ENCODE data around the gene PXMP4. TPM values are rescaled to one million over a fixed set of nuclear protein-coding genes. Genes with fewer than 3 reads are reported as not detected.

The PXMP4 gene
- total and polyA plus RNA-seq, 8 donors, result 11.6 to 47.5 (median 15.1) TPM

DNA sequence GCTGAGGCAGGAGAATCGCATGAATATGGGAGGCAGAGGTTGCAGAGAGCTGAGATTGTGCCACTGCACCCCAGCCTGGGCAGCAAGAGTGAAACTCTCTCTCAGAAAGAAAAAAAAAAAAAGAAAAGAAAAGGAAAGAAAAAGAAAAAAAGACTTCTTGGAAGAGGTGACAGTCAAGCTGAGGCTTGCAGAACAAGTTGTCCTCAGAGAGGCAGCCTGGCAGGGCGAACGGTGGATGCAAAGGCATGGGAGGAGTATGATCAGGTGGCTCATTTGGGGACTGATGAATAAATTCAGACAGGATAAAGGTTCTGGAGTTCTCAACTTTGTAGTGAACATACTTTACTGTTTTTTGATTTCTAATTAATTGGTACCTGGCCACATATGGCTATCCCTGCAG is 24.1 kb upstream of the PXMP4 start:
- Histone ChIP-seq H3K27ac (no peak overlapping the region), H3K9me3 (no peaks in the 10 kb centered on the region), H3K4me3 (no peak overlapping the region), H3K27me3 (no peaks in the 10 kb centered on the region), H3K36me3 (peaks cover 0 to 35% of the 10 kb centered on the region in 2 donors), H3K4me1 (no peaks in the 10 kb centered on the region)
- TF ChIP-seq CTCF (IDR thresholded peaks at IDR 0.05), result no peak
- DNase-seq (no peak), ATAC-seq (no peak)
- intact Hi-C loops (cut with DNase I), result no loop called here

DNA sequence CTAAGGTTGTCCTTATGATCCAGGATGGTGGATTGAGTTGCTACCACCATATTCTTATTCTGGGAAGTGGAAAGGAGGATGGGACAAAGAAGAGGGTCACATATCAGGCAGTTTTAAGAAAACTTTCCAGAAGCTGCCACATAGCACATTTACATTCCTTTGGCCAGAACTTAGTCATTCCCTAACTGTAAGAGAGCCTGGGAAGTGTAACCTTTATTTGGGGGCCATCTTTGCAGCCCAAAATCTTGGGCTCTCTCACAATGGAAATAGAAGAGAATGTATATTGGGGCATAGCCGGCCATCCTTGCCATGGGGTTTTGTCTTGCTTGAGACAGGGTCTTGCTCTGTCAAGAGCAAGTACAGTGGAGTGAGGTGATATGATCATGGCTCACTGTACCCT is 20.1 kb upstream of the PXMP4 start:
- DNase-seq (no peak), ATAC-seq (no peak)
- H3K27ac ChIP-seq, result no peak overlapping the region
- H3K4me3 ChIP-seq, result no peak overlapping the region
- H3K4me1 ChIP-seq, result no peaks in the 10 kb centered on the region
- intact Hi-C loops (cut with DNase I), result no loop called here
- no peaks in the 10 kb centered on the region for H3K27me3 ChIP-seq
- TF ChIP-seq CTCF (IDR thresholded peaks at IDR 0.05), result no peak
- H3K9me3 ChIP-seq, result peaks cover 0 to 21% of the 10 kb centered on the region in 2 donors
- peaks cover 0 to 9% of the 10 kb centered on the region in 2 donors for H3K36me3 ChIP-seq

DNA sequence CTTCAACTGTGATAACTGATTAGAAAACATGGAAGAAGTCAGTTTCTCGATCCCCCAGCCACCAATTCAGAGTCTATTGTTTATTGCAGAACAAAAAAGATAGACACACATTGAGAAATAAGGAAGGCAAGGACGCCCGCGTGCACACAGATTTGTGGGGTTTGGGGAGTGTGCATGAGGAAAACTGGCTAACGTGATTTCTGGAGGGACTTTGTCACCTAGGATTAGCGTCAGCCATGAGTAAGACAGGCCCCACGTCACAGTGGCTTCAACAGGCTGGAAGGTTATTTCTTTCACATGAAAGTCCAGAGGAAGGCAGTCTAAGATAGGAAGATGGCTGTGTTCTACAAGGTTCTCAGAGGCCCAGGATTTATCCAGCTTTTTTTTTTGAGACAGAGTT is 19.4 kb upstream of the PXMP4 start:
- no peak overlapping the region for H3K27ac ChIP-seq
- no peak overlapping the region for H3K4me3 ChIP-seq
- H3K36me3 ChIP-seq, result peaks cover 0 to 6% of the 10 kb centered on the region in 2 donors
- DNase-seq (no peak), ATAC-seq (no peak)
- H3K27me3 ChIP-seq, result no peaks in the 10 kb centered on the region
- TF ChIP-seq CTCF (IDR thresholded peaks at IDR 0.05), result no peak
- H3K4me1 ChIP-seq, result peaks cover 0 to under 1% of the 10 kb centered on the region in 2 donors
- intact Hi-C loops (cut with DNase I), result no loop called here
- H3K9me3 ChIP-seq, result peaks cover 0 to 21% of the 10 kb centered on the region in 2 donors

DNA sequence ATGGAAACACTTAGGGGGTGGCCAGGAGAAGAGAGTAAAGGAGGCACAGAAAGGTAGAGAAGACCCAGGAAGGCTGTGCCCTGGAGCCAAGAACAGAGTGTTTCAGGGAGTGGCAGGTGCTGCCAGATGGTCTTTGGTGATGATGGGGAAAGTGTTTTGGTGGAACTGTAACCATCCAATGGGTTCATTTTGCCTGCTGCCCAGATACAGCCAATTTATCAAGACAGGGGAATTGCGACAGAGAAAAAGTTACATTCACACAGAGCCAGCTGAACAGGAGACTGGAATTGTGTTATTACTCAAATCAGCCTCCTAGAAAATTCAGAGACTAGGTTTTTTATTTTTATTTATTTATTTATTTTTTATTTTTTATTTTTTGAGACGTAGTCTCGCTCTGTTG is 16.9 kb upstream of the PXMP4 start:
- Histone ChIP-seq H3K4me3 (no peak overlapping the region), H3K9me3 (peaks cover 0 to 21% of the 10 kb centered on the region in 2 donors), H3K36me3 (peaks cover 0 to 6% of the 10 kb centered on the region in 2 donors), H3K4me1 (peaks cover 16 to 21% of the 10 kb centered on the region in 2 donors), H3K27ac (no peak overlapping the region), H3K27me3 (no peaks in the 10 kb centered on the region)
- intact Hi-C loops (cut with DNase I), result no loop called here
- no peak for TF ChIP-seq CTCF (IDR thresholded peaks at IDR 0.05)
- DNase-seq, result no peak
- ATAC-seq, result no peak

GRCh38 chr20:33733654-33734576 is 13.8 kb upstream of the PXMP4 start:
- Histone ChIP-seq H3K9me3 (peaks cover 0 to 21% of the 10 kb centered on the region in 2 donors), H3K4me1 (peaks cover 22 to 28% of the 10 kb centered on the region in 2 donors), H3K36me3 (peaks cover 0 to 2% of the 10 kb centered on the region in 2 donors), H3K27ac (peak overlapping the region; percentile 93 to 94), H3K27me3 (no peaks in the 10 kb centered on the region), H3K4me3 (peak overlapping the region in 1 of 2 donors; percentile 58)
- intact Hi-C loops (cut with DNase I), result no loop called here
- ATAC-seq (peak; percentile 58), DNase-seq (peak in 2 of 4 donors; percentile 43 to 64)
- no peak for TF ChIP-seq CTCF (IDR thresholded peaks at IDR 0.05)

Data from left lung (tissue), 10 donors.